T-helper 9 cell (primary cell): ENCODE data around the gene SMARCC1.

Experiments
- DNase-seq: peaks from one replicate; pipeline ENCODE4 v3.0.0-alpha.2; 2020

The SMARCC1 gene

DNA sequence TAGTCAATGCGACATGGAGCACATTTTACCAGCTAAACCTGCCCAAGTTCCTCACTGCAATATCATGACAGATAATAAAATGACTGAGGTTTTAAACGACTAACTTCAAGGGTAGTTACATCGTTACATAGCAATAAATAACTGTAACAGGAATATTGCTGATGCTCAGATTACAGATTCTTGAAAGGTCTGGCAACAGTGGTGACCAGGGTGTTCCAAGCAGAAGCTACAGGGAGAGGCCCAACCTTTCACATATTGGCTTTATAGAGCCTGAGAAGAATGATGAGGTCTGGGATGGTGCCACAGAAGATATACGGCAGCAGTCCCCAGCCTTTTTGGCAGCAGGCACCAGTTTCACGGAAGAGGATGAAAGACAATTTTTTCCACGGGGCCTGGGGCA is 151.9 kb downstream of the SMARCC1 start:
- no peak for DNase-seq

DNA sequence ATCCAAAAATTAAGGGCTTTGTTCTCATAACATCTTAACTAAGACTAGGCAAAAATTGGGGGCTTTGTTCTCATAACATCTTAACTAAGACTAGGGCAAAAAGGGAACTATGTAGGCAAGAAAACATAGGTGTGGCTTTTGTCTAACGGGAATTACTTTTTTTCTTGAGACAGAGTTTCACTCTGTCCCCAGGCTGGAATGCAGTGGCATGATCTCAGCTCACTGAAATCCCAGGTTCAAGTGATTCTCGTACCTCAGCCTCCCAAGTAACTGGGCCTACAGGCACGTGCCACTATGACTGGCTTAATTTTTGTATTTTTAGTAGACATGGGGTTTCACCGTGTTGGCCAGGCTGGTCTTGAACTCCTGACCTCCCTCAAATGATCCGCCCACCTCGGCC is 153.3 kb downstream of the SMARCC1 start:
- DNase-seq, result no peak

DNA sequence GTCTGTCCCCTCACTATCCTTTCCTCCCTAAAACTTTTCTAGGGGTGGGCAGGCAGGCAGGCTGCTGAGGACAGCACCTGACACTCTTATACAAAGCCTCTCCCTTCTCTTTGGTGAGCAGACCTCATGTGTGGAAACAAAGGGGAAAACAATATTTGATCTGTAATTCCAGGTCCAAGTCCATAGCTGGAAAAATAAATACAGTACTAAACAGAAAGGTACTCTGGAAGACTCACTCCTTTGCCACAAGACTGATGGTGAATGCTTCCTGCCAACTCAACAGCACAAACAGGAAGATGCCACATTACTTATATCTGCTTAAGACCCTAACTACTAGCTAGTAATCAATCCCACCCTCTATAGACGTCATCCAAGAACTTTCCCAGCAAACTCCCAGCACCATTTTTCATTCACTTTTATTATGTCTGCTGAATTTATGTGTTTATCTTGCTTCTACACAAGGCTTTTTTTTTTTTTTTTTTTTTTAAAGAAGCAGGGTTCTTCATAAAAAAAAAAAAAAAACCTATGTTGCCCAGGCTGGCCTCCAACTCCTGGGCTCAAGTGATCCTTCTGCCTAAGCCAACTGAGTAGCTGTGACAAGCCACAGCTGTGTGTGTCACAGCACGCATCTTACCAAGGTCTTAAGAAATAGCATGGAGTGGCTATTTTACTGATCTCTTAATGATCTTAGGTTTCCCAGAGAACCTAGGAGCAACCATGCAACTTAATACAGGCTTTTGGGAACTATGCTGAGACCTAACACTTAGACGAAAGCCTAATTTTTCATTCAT is 158.8 kb downstream of the SMARCC1 start:
- no peak for DNase-seq

DNA sequence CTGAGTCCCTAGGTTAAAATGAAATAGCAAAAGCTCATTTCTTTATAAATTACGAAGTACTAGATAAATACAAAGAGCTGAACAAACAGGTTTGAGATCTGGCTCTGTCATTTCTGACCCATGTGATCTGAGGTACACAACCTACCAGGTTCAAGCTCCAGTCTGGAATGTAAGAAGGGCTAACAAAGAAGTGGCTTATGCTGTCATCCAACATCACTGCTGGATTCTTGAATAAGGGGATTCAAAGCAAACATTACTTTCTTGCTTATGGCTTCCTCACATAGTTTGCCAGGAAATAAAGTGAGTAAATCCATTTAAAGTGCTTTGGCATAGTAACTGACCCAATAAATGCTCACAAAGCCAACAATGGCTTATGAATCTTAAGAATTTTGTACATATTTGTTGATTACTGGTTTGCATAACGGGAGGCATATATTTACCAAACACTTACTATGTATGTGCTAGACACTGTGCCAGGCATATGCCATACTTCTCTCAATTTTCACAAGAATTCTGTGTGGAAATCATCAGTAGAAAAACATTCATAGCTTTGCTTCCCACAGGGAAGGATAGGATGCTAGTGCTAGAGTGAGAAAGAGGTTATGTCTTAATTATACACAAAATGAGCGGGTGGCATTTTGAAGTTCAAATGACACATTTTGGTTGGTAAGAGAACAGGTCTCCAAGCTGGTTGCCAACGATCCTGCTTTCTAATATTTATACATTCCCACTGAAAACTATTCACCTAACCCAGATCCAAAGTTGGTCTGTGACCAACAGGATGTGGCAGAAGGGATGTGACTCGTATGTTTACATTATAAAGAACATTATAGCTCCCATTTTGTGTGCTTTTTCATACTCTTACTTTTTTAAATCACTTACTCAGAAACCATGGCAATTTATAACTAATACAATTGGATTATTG is 164.3 kb downstream of the SMARCC1 start:
- DNase-seq, result no peak

DNA sequence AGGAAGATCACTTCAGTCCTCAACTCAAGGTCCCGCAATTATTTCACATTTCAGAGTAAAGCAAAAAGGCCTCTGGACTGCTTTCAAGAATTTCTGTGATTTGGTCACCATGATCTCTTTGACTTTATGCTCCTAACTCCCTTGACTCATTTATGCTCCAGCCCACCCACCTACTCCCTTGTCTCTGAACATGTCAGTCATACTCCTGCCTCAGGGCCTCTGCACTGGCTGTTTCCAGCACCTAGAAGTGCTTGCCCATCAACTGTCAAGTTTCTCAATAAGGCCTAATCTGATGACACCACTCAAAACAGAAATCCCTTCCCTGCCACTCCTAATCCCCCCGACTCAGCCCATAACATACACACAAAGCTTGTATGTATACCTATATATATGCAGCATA is 166.9 kb downstream of the SMARCC1 start:
- no peak for DNase-seq

DNA sequence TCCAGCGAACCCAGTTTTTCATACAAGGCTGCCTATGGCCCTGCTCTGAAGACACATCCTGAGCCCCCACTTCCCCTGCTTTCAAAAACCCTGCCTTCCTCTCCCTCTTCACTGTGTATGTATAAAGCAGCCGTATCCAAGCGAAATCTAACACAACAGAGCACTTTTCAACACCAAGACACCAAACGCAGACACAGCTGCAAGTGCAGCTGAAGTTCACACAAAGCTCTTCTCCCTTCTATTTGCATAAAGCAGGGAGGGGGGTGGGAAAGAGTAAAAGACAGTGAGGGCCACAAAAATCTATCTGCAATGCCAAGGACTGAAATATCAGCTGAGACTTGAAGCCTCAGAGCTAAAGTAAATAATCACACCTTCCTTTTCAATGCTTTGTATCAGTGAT is 168.0 kb downstream of the SMARCC1 start:
- no peak for DNase-seq

DNA sequence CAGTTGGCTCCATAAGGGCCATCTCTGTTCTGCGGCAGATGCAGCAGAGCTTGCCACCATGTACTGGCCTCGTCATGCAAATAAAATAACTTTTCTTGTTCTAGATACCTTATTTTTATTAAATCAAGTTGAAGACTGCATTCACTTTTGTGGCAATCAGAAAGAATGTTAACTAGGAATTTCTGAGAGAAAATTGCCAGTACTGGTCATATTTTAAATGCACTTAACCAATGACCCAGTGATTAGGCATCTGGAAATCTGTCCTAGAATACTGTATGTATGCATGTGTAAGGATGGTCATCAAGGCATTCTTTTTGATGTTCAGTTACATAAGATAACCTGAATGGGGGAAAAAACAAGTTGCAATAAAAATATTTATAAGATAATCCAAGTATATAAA is 168.8 kb downstream of the SMARCC1 start:
- DNase-seq, result no peak

DNA sequence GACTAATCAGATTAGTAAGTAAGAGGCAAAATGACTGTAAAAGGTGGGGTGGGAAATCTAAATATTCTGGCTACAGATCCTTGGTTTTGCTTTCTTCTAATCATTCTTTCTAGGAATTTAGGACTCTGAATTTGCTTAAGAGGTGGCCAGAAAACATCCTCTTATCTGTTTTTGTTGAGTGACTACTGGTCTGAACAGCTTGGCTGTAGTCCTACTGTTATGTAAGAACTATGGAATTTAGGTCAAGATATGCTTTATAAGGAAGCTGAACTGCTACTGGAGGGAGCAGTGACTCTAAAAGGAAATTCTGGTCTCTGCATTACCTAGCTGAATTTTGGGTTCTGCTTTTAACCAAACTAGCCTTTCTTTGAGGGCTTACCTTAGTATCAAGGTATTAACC is 169.5 kb downstream of the SMARCC1 start:
- DNase-seq, result no peak

DNA sequence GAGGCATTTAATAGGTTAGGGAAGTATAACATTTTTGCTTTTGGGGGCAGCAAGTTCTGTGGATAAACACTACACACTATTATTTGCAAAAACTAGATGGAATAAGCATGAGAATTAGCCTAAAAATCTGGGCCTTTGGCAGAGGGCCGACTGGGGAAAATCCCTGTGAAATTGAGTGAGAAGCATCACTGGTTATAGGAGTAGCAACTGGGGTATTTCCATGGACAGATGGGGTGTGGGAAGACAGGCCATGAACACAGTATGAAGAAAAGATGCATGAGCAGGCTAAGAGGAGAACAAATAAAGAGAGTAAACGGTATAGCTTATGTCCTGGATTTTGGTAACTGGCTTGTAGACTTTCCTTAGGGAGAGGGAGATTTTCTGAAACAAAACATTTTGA is 170.1 kb downstream of the SMARCC1 start:
- DNase-seq, result no peak

DNA sequence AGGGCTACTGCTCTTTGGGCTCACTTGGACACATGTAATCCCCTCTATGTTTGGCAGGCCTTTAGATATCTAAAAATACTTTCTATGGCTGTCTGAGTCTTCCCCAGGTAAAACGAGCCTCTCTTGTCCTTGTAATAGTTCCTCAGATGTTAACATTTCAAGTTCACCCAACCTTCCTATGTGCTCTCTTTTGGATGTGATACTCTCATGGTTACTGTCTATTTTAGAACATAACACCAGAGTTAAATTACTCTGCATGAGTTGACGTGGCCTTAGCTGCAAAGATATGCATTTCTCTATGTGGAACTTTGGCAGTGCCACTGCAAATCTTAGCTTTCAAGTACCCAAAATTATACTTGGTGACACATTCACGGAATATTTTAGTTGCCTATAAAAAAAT is 171.1 kb downstream of the SMARCC1 start:
- no peak for DNase-seq

DNA sequence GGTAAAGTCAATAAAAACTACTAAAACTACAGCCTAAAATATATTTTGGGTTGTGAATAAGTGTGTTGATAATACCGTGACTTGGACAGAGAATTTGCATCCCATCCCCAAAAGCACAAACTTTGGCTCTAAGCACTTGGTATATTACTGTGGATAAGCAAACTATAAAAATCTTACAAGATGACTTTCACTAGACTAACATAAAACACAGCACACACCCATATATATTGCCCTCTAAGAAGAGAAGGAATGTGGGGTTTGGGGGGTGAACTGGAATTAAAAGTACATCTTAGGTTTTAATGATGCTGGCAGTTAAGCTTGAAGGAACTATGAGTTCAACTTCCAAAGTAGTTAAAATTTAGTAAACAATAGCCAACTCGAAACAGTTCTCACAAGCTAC is 174.4 kb downstream of the SMARCC1 start:
- DNase-seq, result no peak

DNA sequence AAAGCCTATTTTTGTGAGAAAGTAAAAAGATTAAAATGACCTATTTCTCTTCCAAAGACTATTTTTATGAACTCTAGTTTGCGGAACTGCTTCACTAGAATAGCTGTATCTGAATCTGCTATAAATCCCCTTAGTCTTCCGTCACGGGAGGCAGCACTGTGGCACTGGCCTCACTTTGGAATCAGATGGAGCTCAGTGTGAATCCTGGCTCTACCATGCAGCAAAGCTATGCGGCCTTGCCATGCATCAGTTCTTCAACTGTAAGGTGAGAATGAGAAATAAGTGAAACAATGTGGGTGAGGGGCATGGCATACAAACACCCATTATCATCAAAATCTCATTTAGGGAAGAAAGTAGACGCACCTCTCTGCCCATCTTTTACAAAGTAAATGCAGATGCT is 175.5 kb downstream of the SMARCC1 start:
- DNase-seq, result no peak

DNA sequence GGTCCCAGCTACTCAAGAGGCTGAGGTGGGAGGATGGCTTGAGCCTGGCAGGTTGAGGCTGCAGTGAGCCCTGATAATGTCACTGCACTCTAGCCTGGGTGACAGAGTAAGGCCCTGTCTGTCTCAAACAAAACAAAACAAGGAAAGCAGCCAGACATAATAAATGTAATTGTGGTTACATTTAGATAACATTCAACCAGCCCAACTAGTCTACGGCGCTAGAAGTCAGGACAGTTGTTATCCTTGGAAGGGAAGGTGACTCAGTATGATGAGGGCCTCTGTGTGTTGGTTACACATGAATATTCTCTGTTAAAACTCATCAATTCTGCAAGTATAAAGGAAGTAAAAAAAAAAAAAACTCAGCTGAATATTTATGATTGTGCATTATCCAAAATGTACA is 176.0 kb downstream of the SMARCC1 start:
- DNase-seq, result no peak

DNA sequence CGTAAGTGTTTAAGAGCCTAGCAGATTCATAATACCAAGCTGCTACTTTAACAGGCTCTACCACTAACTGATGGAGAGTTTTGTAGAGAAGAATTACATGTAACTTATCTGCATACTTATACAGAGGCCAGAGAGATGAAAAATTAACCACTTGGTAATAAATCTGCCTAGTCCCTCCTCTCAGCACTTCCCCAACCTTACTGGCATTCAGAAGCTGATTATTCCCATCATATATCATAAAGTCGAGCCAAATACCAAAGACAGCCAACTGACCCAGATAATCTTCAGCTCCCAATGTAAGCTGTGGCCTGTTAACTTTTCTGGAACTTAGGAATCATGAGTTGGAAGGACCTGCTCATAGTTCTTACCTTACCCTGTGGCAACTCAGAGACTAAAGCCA is 177.5 kb downstream of the SMARCC1 start:
- no peak for DNase-seq

DNA sequence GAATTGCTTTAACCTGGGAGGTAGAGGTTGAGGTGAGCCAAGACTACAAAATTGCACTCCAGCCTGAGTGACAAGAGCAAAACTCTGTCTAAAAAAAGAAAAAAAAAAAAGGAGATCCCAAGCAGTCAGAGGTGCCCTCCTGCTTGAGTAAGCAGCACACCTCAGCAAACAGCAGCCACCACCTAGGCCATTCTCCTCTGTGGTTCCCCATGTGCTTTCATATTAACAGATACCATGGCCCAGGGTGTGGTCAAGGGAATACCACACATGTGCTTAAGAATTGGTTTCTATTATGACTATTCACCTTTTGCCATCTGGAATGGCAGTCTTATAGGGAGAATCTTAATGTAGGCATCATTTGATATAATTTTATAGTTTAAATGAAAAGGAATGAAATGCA is 178.4 kb downstream of the SMARCC1 start:
- no peak for DNase-seq

DNA sequence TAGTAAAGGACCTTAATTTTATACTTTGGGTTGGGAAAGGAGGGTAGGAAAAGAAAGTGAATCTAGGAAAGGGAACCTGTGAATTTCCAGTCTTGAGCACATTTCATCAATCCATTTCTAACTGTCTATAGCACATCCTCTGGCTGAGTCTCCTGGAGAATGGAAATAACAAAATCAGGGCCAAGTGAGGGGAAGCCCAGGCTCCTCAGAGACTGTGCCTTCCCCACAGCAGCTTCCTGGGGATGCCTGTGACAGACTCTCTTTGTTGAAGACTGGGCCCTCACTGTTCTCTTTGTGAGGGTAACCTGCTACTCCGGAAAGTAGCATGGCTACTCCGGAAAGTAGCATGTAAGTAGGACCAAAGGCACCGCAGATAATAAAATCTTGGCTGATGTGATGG is 180.4 kb downstream of the SMARCC1 start:
- DNase-seq, result no peak

DNA sequence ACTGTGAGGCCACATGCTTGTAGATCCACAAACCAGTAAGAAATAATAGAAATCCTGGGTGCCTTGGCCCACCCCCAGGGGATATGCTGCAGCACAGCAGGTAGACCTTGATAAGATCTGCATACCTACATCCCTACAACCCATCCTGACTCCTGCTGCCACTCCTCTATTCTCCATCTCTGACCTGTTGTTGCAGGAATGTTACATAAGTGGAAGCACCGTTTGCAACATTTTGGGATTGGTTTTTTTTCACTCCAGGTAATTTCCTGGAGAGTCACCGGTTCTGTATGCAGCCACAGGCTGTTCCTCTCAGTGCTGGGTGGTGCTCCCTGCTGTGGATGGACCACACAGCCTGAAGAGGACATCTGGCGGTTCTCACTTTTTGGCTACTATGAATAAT is 186.9 kb downstream of the SMARCC1 start:
- no peak for DNase-seq

DNA sequence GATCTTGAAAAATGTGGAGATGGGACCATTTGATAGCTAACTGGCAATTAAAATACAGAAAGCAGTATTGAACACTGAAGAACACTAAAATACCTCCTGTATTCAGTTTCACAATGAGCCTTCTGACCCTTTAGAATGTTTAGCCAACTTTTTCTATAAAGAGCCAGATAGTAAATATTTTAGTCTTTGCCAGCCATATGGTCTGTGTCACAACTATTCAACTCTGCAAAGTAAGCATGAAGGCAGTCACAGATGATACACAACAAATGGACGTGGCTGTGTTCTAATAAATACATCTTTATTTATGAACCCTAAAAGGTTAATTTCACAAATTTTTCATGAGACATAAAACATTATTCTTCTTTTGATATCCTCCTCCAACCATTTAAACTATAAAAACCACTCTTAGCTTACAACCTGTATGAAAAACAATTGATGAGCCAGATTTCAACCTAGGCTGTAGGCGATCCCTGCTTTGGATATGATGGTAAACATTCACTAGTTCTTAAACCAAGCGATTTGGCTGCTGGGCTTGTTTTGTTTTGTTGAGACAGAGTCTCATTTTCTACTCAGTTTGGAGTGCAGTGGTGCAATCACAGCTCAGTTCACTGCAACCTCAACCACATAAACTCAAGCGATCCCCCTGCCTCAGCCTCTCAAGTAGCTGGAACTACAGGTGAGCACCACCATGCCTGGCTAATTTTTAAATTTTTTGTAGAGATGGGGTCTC is 189.5 kb downstream of the SMARCC1 start:
- DNase-seq, result no peak

DNA sequence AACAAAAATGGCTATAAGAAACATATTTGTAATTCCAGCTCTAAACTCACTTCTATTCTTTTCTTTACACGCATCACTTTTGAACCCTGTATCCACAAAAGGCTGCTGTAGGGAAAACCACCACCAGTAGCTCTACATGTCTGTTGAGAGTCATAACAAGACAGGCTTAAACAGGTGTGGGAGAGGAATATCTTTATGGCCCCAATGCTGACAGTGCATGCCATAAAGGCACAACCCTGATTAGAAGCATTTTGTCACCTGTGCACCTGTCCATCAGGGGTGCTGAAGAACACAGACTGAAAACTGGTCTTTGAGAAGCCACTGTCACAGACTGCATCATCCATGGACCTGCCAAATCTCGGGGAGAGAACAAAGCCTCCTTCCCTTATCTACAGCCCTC is 191.5 kb downstream of the SMARCC1 start:
- DNase-seq, result no peak

DNA sequence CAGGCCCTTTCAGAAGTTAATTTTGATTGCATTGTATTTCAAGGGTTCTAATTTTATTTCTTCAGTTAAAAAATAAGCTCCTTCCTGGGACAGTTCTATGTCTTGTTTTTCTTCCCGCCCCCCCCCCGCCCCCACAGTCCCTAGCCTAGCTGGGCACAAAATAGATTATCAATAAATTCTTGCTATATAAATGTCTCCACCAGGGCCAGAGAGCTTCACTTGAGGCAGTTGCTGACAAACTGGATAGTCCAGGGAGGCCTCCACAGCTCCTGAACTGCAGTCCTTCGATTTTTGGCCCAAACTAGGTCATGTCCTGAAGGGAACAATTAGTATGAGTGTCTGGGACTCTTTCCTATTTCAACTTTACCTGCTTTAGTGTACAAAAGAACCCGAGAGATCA is 193.1 kb downstream of the SMARCC1 start:
- DNase-seq, result no peak

DNA sequence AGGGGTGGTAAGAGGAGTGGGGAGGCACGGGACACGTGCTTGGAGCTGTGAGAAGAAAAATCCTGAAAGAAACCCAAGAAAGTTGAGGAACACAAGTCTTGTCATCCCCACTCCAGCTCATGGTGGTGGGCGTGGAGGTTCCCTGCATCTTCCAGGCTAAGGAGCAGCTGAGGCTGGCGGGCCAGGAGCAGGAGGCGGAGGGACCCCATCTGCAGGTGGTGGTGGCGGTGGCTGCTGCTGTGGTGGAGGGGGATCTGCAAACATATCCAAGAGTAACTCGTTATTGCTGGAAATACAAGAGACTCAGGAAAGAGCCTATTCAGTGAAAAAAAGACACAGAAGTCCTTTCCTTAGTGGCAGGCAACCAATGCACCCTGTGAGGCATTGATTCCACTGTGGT is 193.6 kb downstream of the SMARCC1 start:
- DNase-seq, result no peak

DNA sequence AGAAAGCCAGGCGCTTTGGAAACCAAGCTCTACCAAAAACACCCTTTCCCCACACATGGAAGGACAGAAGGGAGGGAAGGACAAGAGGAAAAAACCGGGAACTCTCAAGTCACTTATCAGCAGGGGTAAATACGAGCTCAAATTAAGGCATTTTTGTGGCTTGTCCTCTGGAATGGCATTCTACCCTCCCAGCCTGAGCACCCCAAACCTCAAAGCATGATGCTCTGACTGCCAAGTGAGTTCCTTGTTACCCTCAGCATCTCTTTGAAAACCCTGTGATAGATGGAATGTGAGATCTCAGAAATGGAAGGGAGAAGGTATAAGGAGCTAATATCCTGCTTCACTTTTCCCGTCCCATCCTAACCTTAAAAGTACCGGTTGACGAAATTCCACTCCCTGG is 194.9 kb downstream of the SMARCC1 start:
- DNase-seq, result no peak

DNA sequence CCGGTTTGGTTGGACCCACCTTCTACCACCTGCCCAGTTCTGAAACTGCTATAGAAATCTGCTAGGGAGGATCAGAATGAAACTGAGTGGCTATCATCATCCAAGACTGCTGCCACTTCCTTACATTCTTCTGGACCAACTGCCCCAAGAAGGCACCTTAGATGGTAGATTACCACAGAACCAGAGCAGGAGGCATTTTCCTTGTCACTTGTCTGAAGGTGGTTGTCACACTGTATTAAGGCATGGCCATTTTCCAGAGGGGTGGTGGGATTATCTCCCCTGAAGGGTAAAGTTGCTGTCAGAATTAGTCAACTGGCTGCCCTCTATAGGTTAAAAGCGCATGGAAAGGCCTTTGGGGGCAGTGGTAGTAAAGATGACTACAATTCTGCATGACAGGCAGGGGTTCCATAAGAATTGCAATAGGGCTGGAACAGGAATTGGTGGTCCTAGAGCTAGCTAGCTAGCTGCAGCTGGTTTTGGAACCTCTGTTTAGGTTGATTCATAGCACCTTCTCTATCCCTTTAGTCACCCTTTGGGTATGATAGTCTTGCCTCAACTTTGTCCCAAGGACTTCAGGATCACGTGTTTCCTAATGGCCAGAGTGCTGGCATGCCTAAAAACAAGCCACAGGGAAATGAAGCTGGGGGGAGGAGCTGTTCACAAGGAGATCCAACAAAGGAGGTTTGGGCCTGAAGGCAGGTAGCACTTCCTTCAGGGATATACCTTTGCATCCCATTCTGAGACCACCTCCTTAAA is 198.2 kb downstream of the SMARCC1 start:
- DNase-seq, result no peak
